ENCODE results near the gene C6orf141. TPM values are rescaled to one million over a fixed set of nuclear protein-coding genes. Genes with fewer than 3 reads are reported as not detected.

C6orf141 gene
- total and polyA plus RNA-seq, 10 of the 15 experiments (the other 5 are each of a cell fraction or from before 2014, with no cell fraction given): 0.05 to 0.19 TPM; not detected in 8

DNA sequence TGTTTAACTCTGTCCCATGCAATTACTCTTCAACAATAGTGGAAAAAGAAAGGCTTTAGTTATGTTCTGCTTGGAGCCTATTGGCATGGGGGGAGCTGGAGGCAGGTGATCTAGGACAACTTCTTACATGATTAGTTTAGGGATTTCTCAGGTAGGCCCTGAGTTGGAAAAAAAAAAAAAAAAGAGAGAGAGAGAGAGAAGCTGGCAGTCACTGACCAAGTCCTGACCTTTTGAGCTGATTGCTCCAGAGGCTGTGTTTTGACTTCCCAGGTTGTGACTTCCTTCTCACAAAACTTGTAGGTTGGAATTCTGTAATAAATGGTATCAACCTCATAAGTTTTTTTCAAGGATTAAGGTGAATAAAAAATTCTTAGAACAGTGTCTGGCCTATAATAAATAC, 7.8 kb downstream of the C6orf141 start (continued):
- no peak for TF ChIP-seq BHLHE40 (IDR thresholded peaks at IDR 0.05; ENCODE audit: borderline replicate concordance in 1 of 2, low read depth in 2 of 2, low read length in 1 of 2)

DNA sequence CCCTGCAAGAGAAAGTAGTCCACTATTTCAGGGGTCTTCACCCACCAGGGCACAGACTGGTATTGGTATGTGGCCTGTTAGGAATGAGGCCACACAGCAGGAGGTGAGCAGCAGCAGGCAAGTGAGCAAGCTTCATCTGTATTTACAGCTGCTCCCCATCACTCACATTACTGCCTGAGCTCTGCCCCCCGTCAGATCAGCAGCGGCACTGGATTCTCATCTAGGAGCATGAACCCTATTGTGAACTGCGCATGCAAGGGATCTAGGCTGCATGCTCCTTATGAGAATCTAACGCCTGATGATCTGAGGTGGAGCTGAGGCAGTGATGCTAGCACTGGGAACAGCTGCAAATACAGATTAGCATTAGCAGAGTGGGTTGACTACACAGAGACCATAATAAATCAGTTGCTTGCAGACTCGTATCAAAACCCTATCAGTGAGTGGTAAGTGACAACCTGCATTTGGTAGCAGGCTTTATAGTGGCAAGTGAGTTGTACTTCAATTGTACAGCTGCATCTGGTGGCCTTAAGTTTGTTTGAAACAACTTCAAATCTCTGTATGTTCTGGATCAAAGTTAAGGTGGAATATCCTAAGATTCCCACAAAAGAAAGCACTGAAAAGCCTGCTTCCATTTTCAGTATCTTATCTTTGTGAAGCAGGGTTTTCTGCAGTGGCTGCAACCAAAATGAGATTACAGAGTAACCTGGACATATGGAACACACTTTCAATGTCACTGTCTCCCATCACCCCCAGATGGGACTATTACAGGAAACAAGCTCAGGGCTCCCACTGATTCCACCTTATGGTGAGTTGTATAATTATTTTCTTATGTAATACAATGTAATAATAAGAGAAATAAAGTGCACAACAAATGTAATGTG, 12.8 kb downstream of the C6orf141 start:
- ChIA-PET POLR2A (interaction anchor here (0.6 kb wide), 1 partner anchor 9 kb away, joined by 4 read pairs; no protein-coding TSS in a partner anchor), SMC1A (ENCODE audit: uncharacterized antibody, unreplicated experiment) (no interaction called here), RAD21 (ENCODE audit: unreplicated experiment) (interaction anchor here (1.3 kb wide), 1 partner anchor 12 kb away, joined by 3 read pairs; no protein-coding TSS in a partner anchor), CTCF (no interaction called here)
- Histone ChIP-seq H3K4me2 (ENCODE audit: control insufficient read depth, insufficient read depth) (no peak overlapping the region), H3K4me3 (no peak overlapping the region), H3K27ac (ENCODE audit: control insufficient read depth, insufficient read depth) (no peak overlapping the region), H3K4me1 (ENCODE audit: control insufficient read depth, insufficient read depth, low read length) (no peaks in the 10 kb centered on the region), H3K36me3 (ENCODE audit: control insufficient read depth in 2 of 2, insufficient read depth in 2 of 2, low read length in 1 of 2) (no peaks in the 10 kb centered on the region), H2AFZ (ENCODE audit: control insufficient read depth, low read depth, low read length) (no peak overlapping the region), H3K9ac (ENCODE audit: control insufficient read depth, insufficient read depth, low read length) (no peak overlapping the region), H3K79me2 (ENCODE audit: control insufficient read depth, insufficient read depth, low read length) (no peaks in the 10 kb centered on the region), H4K20me1 (ENCODE audit: control insufficient read depth, insufficient read depth) (no peaks in the 10 kb centered on the region), H3K27me3 (replicated peaks in 1 of 2; ENCODE audit: control insufficient read depth in 2 of 2, insufficient read depth in 2 of 2, low read length in 1 of 2) (no peaks in the 10 kb centered on the region), H3K9me3 (replicated peaks; ENCODE audit: control insufficient read depth, insufficient read depth, low read length) (no peaks in the 10 kb centered on the region)
- intact Hi-C loops (cut with micrococcal nuclease; ENCODE audit: unreplicated experiment) (no loop called here), in situ Hi-C loops (cut with MboI) (no loop called here)
- WGBS (ENCODE audit: insufficient coverage, insufficient replicate concordance, low lambda C conversion rate, missing lambda C conversion rate): 25% methylated on average over 5 of the region's 5 CpGs
- no TSS peak for BruUV-seq (replicated peaks)
- FAIRE-seq (no peak), ATAC-seq (no peak), DNase-seq (ENCODE audit: low read depth, low spot score) (no peak)
- TF ChIP-seq LARP7 (IDR thresholded peaks at IDR 0.05) (no peak), MYB (IDR thresholded peaks at IDR 0.05; ENCODE audit: borderline replicate concordance, low read depth, low read length) (no peak), FOXK2 (IDR thresholded peaks at IDR 0.05) (no peak), ZNF217 (IDR thresholded peaks at IDR 0.05) (no peak), SMAD5 (IDR thresholded peaks at IDR 0.05; ENCODE audit: low read depth) (no peak)
- TF ChIP-seq, protein P1, sequence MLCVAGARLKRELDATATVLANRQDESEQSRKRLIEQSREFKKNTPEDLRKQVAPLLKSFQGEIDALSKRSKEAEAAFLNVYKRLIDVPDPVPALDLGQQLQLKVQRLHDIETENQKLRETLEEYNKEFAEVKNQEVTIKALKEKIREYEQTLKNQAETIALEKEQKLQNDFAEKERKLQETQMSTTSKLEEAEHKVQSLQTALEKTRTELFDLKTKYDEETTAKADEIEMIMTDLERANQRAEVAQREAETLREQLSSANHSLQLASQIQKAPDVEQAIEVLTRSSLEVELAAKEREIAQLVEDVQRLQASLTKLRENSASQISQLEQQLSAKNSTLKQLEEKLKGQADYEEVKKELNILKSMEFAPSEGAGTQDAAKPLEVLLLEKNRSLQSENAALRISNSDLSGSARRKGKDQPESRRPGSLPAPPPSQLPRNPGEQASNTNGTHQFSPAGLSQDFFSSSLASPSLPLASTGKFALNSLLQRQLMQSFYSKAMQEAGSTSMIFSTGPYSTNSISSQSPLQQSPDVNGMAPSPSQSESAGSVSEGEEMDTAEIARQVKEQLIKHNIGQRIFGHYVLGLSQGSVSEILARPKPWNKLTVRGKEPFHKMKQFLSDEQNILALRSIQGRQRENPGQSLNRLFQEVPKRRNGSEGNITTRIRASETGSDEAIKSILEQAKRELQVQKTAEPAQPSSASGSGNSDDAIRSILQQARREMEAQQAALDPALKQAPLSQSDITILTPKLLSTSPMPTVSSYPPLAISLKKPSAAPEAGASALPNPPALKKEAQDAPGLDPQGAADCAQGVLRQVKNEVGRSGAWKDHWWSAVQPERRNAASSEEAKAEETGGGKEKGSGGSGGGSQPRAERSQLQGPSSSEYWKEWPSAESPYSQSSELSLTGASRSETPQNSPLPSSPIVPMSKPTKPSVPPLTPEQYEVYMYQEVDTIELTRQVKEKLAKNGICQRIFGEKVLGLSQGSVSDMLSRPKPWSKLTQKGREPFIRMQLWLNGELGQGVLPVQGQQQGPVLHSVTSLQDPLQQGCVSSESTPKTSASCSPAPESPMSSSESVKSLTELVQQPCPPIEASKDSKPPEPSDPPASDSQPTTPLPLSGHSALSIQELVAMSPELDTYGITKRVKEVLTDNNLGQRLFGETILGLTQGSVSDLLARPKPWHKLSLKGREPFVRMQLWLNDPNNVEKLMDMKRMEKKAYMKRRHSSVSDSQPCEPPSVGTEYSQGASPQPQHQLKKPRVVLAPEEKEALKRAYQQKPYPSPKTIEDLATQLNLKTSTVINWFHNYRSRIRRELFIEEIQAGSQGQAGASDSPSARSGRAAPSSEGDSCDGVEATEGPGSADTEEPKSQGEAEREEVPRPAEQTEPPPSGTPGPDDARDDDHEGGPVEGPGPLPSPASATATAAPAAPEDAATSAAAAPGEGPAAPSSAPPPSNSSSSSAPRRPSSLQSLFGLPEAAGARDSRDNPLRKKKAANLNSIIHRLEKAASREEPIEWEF (IDR thresholded peaks at IDR 0.05; ENCODE audit: insufficient replicate concordance, low read depth, low read length): no peak
